Activated naive CD4-positive, alpha-beta T cell treated with anti-CD3 and anti-CD28 coated beads, Interleukin-2, amount 10 ng/mL, durations not matched to agents 7 days and 5 days (primary cell): ENCODE data around the gene MYO3A.
"Not testable (repeated sequence)": the region's sequence is repeated elsewhere in the genome, so short reads cannot be mapped to it uniquely, and the experiment has no call there.

Experiments
- CTCF ChIA-PET: fragments of 350-600 bp; sonication (Branson Sonifier 250); formaldehyde crosslinking; loops from one replicate; lab custom pipeline; 2021; ENCODE audit warnings: antibody characterized with exemption; lab: Charles Lee
- DNase-seq: peaks from one replicate; pipeline ENCODE4 v3.0.0-alpha.2; 2020
- H3K27ac Mint-ChIP-seq: one replicate; pipeline ENCODE4 v1.8.0; 2021; ENCODE audit warnings: mild to moderate bottlenecking, moderate library complexity, mixed read lengths
- H3K27me3 Mint-ChIP-seq: one replicate; pipeline ENCODE4 v1.8.0; 2021; ENCODE audit warnings: mild to moderate bottlenecking, mixed read lengths
- H3K36me3 Mint-ChIP-seq: one replicate; pipeline ENCODE4 v1.8.0; 2021; ENCODE audit warnings: mixed read lengths
- H3K4me1 Mint-ChIP-seq: one replicate; pipeline ENCODE4 v1.8.0; 2021; ENCODE audit warnings: mixed read lengths
- H3K4me3 Mint-ChIP-seq: one replicate; pipeline ENCODE4 v1.8.0; 2021; ENCODE audit warnings: mild to moderate bottlenecking, moderate library complexity, mixed read lengths
- H3K9me3 Mint-ChIP-seq: one replicate; pipeline ENCODE4 v1.8.0; 2021; ENCODE audit warnings: mixed read lengths

Gene MYO3A

DNA sequence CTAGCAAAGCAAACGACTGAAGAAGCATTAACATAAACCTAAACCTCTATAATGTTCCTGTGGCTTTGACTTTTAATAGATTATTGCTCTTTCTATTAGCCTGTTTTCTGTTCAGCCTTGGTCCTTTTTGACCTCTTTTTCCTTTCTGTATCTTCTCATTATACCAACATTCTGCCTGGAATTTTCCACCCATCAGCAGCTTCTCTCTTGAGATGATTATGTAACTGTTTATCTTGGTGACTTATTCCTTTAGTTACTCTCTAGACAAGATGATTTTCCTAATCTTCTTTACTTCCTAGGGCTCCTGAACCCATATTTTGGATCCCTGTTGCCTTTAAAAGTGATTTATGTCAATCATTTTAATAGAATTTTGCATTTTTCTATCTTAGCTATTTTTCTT is 81.1 kb downstream of the MYO3A start:
- Mint-ChIP-seq H3K36me3 (no peaks in the 10 kb centered on the region), H3K9me3 (no peaks in the 10 kb centered on the region), H3K27ac (no peak overlapping the region), H3K4me1 (no peaks in the 10 kb centered on the region), H3K27me3 (no peaks in the 10 kb centered on the region), H3K4me3 (no peak overlapping the region)
- CTCF ChIA-PET = no interaction called here
- DNase-seq = no peak

- no peaks in the 10 kb centered on the region for H3K9me3 Mint-ChIP-seq
- CTCF ChIA-PET = no interaction called here
- no peaks in the 10 kb centered on the region for H3K27me3 Mint-ChIP-seq
- no peak overlapping the region for H3K27ac Mint-ChIP-seq
- no peaks in the 10 kb centered on the region for H3K36me3 Mint-ChIP-seq
- H3K4me1 Mint-ChIP-seq = no peaks in the 10 kb centered on the region
- DNase-seq = no peak
- H3K4me3 Mint-ChIP-seq = no peak overlapping the region
These were observed 88.8 kb downstream of the MYO3A start for GRCh38 chr10:26022831-26023230.

DNA sequence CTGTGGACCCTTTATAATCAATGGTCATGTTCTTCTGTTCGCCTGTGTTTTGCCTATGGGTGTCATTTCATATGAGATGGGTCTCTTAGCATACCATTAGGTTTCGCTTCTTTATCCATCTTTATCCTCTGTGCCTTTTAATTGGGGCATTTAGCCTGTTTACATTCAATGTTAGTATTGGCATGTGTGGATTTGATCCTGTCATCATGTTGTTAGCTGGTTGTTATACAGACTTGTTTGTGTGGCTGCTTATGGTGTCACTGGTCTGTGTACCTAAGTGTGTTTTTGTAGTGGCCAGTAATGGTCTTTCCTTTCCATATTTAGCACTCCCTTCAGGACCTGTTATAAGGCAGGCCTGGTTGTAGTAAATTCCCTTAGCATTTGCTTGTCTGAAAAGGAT is 90.3 kb downstream of the MYO3A start:
- no peak for DNase-seq
- no peaks in the 10 kb centered on the region for H3K9me3 Mint-ChIP-seq
- H3K36me3 Mint-ChIP-seq = no peaks in the 10 kb centered on the region
- CTCF ChIA-PET = no interaction called here
- H3K27me3 Mint-ChIP-seq = no peaks in the 10 kb centered on the region
- H3K4me3 Mint-ChIP-seq = no peak overlapping the region
- no peaks in the 10 kb centered on the region for H3K4me1 Mint-ChIP-seq
- H3K27ac Mint-ChIP-seq = no peak overlapping the region

- Mint-ChIP-seq H3K9me3 (no peaks in the 10 kb centered on the region), H3K4me1 (no peaks in the 10 kb centered on the region), H3K27ac (no peak overlapping the region), H3K36me3 (no peaks in the 10 kb centered on the region), H3K4me3 (no peak overlapping the region), H3K27me3 (no peaks in the 10 kb centered on the region)
- DNase-seq = no peak
- CTCF ChIA-PET = no interaction called here
These were observed 91.5 kb downstream of the MYO3A start for GRCh38 chr10:26025523-26025922.

- CTCF ChIA-PET = no interaction called here
- no peaks in the 10 kb centered on the region for H3K4me1 Mint-ChIP-seq
- H3K27ac Mint-ChIP-seq = no peak overlapping the region
- no peaks in the 10 kb centered on the region for H3K36me3 Mint-ChIP-seq
- H3K9me3 Mint-ChIP-seq = no peaks in the 10 kb centered on the region
- no peak for DNase-seq
- no peaks in the 10 kb centered on the region for H3K27me3 Mint-ChIP-seq
- H3K4me3 Mint-ChIP-seq = no peak overlapping the region
These were observed 95.8 kb downstream of the MYO3A start for GRCh38 chr10:26029858-26030257.

- CTCF ChIA-PET = no interaction called here
- Mint-ChIP-seq H3K4me1 (no peaks in the 10 kb centered on the region), H3K27me3 (no peaks in the 10 kb centered on the region), H3K36me3 (no peaks in the 10 kb centered on the region), H3K27ac (no peak overlapping the region), H3K4me3 (no peak overlapping the region), H3K9me3 (no peaks in the 10 kb centered on the region)
- no peak for DNase-seq
These were observed 97.3 kb downstream of the MYO3A start for GRCh38 chr10:26031300-26031699.

GRCh38 chr10:26043469-26043868 is 109.4 kb downstream of the MYO3A start:
- CTCF ChIA-PET = no interaction called here
- Mint-ChIP-seq H3K27me3 (no peaks in the 10 kb centered on the region), H3K4me1 (no peaks in the 10 kb centered on the region), H3K36me3 (no peaks in the 10 kb centered on the region), H3K9me3 (peaks cover 3% of the 10 kb centered on the region), H3K27ac (no peak overlapping the region), H3K4me3 (no peak overlapping the region)
- no peak for DNase-seq

DNA sequence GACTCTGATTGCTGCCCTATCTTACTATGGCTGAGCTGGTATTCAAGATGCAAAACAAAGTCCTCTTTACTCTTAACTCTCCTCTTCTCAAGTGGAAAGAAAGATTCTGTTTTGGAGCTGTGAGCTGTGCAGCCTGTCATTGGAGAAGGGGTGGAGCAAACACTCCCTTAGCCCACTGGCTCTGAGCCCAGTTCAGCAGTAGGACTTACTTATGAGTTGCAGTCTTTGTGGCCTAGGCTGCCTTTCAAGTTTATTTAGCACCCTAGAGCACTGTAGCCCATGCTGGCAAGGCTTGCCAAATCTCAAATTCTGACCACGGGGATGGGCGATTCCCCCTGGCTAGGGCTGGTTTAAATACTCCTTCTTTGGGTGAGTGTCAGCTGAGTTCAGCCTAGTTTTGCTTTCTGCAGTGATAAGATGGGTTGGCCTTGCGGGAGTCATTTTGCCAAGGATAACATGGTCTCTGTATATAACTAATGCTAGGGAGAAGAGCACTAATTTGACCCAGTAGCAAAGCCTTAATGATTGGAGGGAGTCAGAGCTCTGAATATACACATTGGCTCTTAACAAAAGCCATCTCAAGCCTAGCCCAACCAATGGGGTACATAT is 110.2 kb downstream of the MYO3A start:
- no peak for DNase-seq
- H3K27me3 Mint-ChIP-seq = no peaks in the 10 kb centered on the region
- H3K9me3 Mint-ChIP-seq = peaks cover 1% of the 10 kb centered on the region
- no peaks in the 10 kb centered on the region for H3K4me1 Mint-ChIP-seq
- H3K4me3 Mint-ChIP-seq = no peak overlapping the region
- no peaks in the 10 kb centered on the region for H3K36me3 Mint-ChIP-seq
- CTCF ChIA-PET = no interaction called here
- no peak overlapping the region for H3K27ac Mint-ChIP-seq

DNA sequence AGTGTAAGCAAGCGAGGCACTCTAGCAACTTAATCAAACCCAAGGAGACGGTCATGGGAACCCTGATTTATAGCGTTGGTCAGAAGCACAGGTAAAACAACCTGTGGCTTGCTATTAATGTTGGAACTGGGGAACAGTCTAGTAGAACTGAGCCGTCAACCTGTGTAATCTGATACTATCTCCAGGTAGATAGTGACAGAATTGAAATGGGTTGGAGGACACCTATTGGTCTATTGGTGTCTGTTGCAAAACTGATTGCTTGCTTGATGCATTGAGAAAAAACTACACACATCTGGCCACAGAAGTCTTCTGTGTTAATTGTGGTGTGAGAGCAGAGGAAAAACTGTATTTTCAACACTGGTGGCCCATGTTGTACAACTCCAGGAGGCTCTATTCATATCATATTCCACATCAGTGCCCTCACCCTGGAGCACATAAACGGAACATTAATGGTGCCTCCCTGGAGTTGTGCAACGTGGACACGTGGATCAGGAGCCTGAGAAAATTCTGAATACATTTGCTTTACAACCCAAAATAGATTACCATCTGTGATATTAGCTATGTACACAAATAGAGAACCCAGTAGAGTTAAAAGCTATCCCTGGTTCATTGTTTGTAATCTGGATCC is 112.2 kb downstream of the MYO3A start:
- Mint-ChIP-seq H3K4me1 (no peaks in the 10 kb centered on the region), H3K36me3 (no peaks in the 10 kb centered on the region), H3K27me3 (no peaks in the 10 kb centered on the region), H3K27ac (no peak overlapping the region), H3K9me3 (peaks cover 1% of the 10 kb centered on the region), H3K4me3 (no peak overlapping the region)
- no peak for DNase-seq
- CTCF ChIA-PET = no interaction called here

- Mint-ChIP-seq H3K9me3 (no peaks in the 10 kb centered on the region), H3K36me3 (no peaks in the 10 kb centered on the region), H3K4me3 (no peak overlapping the region), H3K4me1 (no peaks in the 10 kb centered on the region), H3K27ac (no peak overlapping the region), H3K27me3 (no peaks in the 10 kb centered on the region)
- DNase-seq = no peak
- CTCF ChIA-PET = no interaction called here
These were observed 114.7 kb downstream of the MYO3A start for GRCh38 chr10:26048756-26049155.

- H3K27ac Mint-ChIP-seq = no peak overlapping the region
- no peaks in the 10 kb centered on the region for H3K4me1 Mint-ChIP-seq
- no peaks in the 10 kb centered on the region for H3K27me3 Mint-ChIP-seq
- H3K9me3 Mint-ChIP-seq = peaks cover 2% of the 10 kb centered on the region
- H3K4me3 Mint-ChIP-seq = no peak overlapping the region
- CTCF ChIA-PET = no interaction called here
- no peaks in the 10 kb centered on the region for H3K36me3 Mint-ChIP-seq
- no peak for DNase-seq
These were observed 118.3 kb downstream of the MYO3A start for GRCh38 chr10:26052326-26052725.

DNA sequence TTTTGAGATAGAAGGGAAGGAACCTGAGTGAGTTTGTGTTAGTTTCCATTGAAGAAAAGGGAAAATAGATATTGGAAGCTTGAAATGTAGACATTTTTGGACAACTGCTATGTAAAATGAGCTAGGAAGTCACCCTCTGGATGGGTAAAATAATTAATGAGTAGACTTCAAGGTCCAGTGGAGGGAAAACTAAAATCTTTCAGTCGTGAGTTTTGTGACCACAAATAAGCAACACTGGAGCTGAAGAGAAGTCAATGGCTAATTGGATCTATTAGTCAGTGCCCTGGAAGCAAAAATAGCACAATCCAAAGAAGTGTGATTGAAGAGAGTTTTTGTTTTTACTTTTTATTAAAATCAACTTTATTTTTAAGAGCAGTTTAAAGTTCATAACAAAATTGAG is 123.4 kb downstream of the MYO3A start:
- peaks cover 2% of the 10 kb centered on the region for H3K9me3 Mint-ChIP-seq
- no peak for DNase-seq

GRCh38 chr10:26064106-26064505 is 130.1 kb downstream of the MYO3A start:
- H3K4me1 Mint-ChIP-seq = no peaks in the 10 kb centered on the region
- H3K9me3 Mint-ChIP-seq = no peaks in the 10 kb centered on the region
- CTCF ChIA-PET = no interaction called here
- H3K27ac Mint-ChIP-seq = no peak overlapping the region
- H3K36me3 Mint-ChIP-seq = no peaks in the 10 kb centered on the region
- H3K27me3 Mint-ChIP-seq = no peaks in the 10 kb centered on the region
- DNase-seq = no peak
- H3K4me3 Mint-ChIP-seq = no peak overlapping the region

More for the DNA sequence above, 123.4 kb downstream of the MYO3A start:
- H3K27ac Mint-ChIP-seq = no peak overlapping the region
- H3K27me3 Mint-ChIP-seq = no peaks in the 10 kb centered on the region
- no peak overlapping the region for H3K4me3 Mint-ChIP-seq
- no peaks in the 10 kb centered on the region for H3K36me3 Mint-ChIP-seq
- H3K4me1 Mint-ChIP-seq = no peaks in the 10 kb centered on the region
- CTCF ChIA-PET = no interaction called here

DNA sequence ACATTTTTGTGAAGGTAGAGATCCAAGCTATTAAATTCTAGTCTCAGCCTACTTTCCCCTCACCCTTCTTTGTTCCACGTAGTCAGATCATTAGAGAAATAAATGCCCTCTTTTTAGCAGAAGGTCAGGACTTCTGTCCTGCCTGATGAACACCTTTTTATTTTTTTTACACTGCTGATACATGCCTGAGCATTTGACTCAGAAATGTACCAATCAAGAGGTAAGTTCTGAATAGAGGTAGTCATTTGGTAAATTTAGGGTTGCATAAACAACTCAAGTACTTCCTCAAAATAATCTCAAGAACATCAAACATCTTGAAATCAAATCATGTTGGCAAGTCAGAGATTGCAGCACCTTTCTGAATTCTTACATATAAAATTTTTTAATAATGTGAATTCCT is 133.7 kb downstream of the MYO3A start:
- Mint-ChIP-seq H3K27me3 (no peaks in the 10 kb centered on the region), H3K36me3 (no peaks in the 10 kb centered on the region), H3K9me3 (no peaks in the 10 kb centered on the region), H3K27ac (no peak overlapping the region), H3K4me3 (no peak overlapping the region), H3K4me1 (no peaks in the 10 kb centered on the region)
- DNase-seq = no peak
- CTCF ChIA-PET = no interaction called here

GRCh38 chr10:26080971-26081370 is 146.9 kb downstream of the MYO3A start:
- H3K9me3 Mint-ChIP-seq, DNase-seq, H3K4me1 Mint-ChIP-seq, H3K4me3 Mint-ChIP-seq, H3K27me3 Mint-ChIP-seq, H3K36me3 Mint-ChIP-seq, H3K27ac Mint-ChIP-seq, CTCF ChIA-PET: not testable (repeated sequence)
